ENCODE measurements around the gene ABCC1. TPM values are rescaled to one million over a fixed set of nuclear protein-coding genes. Genes with fewer than 3 reads are reported as not detected.

The ABCC1 gene
- total and polyA plus RNA-seq, 3 donors from 2014 or later = 54.7 to 90.6 (median 88.0) TPM

GRCh38 chr16:16167927-16168326, 218.5 kb downstream of the ABCC1 start:
- intact Hi-C loops (cut with DNase I; ENCODE audit: low total_unique reads) = no loop called here
- no peak for TF ChIP-seq POLR2A (IDR thresholded peaks at IDR 0.05)
- TF ChIP-seq, protein P1, sequence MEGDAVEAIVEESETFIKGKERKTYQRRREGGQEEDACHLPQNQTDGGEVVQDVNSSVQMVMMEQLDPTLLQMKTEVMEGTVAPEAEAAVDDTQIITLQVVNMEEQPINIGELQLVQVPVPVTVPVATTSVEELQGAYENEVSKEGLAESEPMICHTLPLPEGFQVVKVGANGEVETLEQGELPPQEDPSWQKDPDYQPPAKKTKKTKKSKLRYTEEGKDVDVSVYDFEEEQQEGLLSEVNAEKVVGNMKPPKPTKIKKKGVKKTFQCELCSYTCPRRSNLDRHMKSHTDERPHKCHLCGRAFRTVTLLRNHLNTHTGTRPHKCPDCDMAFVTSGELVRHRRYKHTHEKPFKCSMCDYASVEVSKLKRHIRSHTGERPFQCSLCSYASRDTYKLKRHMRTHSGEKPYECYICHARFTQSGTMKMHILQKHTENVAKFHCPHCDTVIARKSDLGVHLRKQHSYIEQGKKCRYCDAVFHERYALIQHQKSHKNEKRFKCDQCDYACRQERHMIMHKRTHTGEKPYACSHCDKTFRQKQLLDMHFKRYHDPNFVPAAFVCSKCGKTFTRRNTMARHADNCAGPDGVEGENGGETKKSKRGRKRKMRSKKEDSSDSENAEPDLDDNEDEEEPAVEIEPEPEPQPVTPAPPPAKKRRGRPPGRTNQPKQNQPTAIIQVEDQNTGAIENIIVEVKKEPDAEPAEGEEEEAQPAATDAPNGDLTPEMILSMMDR (IDR thresholded peaks at IDR 0.05) = no peak
- no peak for DNase-seq
- H3K27me3 ChIP-seq = no peaks in the 10 kb centered on the region
- no peaks in the 10 kb centered on the region for H3K36me3 ChIP-seq (ENCODE audit: low read depth, missing control alignments)
- H3K9me3 ChIP-seq = no peaks in the 10 kb centered on the region
- no peak overlapping the region for H3K4me3 ChIP-seq
- H3K27ac ChIP-seq = no peak overlapping the region
- no peaks in the 10 kb centered on the region for H3K4me1 ChIP-seq
- whole genome bisulfite sequencing, 2 donors = 83 to 94% methylated on average over 11 of the region's 11 CpGs

DNA sequence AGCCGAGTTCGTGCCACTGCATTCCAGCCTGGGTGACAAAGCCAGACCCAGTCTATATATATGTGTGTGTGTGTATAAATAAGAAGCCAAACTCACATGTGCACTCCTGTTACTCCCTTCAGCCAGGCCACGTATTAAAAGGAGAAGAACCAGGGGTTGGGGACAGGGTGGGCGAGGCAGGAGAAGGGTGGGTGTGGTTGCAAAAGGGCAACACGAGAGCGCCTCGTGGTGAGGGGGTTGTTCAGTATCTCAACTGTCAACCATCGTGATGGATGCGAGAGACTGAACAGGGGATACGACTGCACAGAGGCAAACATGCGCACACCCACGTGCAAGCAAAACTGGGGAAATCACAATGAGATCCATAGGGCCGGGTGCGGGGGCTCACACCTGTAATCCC, 219.0 kb downstream of the ABCC1 start:
- no peaks in the 10 kb centered on the region for H3K4me1 ChIP-seq
- no peak overlapping the region for H3K4me3 ChIP-seq
- H3K27me3 ChIP-seq = no peaks in the 10 kb centered on the region
- no peaks in the 10 kb centered on the region for H3K36me3 ChIP-seq (ENCODE audit: low read depth, missing control alignments)
- TF ChIP-seq, protein P1 (IDR thresholded peaks at IDR 0.05) = no peak
- no peak for TF ChIP-seq POLR2A (IDR thresholded peaks at IDR 0.05)
- no peaks in the 10 kb centered on the region for H3K9me3 ChIP-seq
- DNase-seq = no peak
- H3K27ac ChIP-seq = no peak overlapping the region
- intact Hi-C loops (cut with DNase I; ENCODE audit: low total_unique reads) = no loop called here
- 86 to 95% methylated on average over 14 of the region's 14 CpGs for WGBS, 2 donors

DNA sequence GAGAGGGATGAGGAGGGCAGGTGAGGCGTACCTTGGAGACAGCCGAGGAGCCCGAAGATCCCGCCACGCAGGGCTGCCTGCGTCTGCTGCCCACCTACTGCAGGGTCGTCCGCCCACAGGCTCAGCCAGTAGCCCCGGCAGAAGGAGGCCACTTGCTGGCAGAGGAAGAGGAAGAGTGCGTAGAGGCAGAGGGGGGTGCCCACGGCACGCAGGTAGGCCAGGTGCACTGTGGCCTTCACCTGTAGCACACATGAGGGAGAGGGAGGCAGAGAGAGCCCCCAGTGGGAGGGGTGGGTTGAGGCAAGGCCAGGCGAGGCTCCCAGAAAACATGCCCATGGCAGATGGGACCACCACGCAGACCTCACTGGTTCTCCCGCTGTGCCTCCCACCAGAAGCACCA, 220.2 kb downstream of the ABCC1 start:
- no peak for DNase-seq
- WGBS, 2 donors = 91 to 95% methylated on average over 12 to 15 of the region's 15 CpGs
- no peaks in the 10 kb centered on the region for H3K27me3 ChIP-seq

DNA sequence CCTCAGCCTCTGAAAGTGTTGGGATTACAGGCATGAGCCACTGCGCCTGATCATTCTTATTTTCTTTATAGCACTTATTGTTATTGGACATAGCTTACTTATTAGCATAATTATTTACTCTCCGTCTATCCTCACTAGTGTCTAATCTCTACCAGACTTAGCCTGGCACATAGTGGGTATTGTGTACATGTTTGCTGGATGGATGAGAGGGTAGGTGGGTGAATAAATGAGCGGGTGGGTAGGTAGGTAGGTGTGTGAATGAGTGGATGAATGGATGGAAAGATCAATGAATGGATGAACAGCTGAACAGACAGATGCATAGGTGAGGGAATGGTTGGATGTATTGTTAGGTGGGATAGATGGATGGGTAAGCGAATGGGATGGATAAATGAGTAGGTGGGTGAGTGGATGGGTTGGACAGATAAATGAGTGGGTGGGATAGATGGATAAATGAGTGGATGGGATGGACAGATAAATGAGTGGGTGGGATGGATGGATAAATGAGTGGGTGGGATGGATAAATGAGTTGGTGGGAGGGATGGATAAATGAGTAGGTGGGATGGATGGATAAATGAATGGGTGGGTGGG, 222.0 kb downstream of the ABCC1 start:
- intact Hi-C loops (cut with DNase I; ENCODE audit: low total_unique reads) = no loop called here
- Histone ChIP-seq H3K4me3 (no peak overlapping the region), H3K9me3 (no peaks in the 10 kb centered on the region), H3K36me3 (ENCODE audit: low read depth, missing control alignments) (no peaks in the 10 kb centered on the region), H3K27me3 (no peaks in the 10 kb centered on the region), H3K27ac (no peak overlapping the region), H3K4me1 (no peaks in the 10 kb centered on the region)
- TF ChIP-seq, protein P1 (IDR thresholded peaks at IDR 0.05) = no peak
- TF ChIP-seq POLR2A (IDR thresholded peaks at IDR 0.05) = no peak
- WGBS, 2 donors = 91% methylated on average over 4 of the region's 4 CpGs
- no peak for DNase-seq

More for the DNA sequence above, 220.2 kb downstream of the ABCC1 start:
- intact Hi-C loops (cut with DNase I; ENCODE audit: low total_unique reads) = no loop called here
- Histone ChIP-seq H3K9me3 (no peaks in the 10 kb centered on the region), H3K4me3 (no peak overlapping the region), H3K27ac (no peak overlapping the region), H3K36me3 (ENCODE audit: low read depth, missing control alignments) (no peaks in the 10 kb centered on the region), H3K4me1 (no peaks in the 10 kb centered on the region)
- TF ChIP-seq POLR2A (IDR thresholded peaks at IDR 0.05) = no peak
- TF ChIP-seq, protein P1 (IDR thresholded peaks at IDR 0.05) = no peak

DNA sequence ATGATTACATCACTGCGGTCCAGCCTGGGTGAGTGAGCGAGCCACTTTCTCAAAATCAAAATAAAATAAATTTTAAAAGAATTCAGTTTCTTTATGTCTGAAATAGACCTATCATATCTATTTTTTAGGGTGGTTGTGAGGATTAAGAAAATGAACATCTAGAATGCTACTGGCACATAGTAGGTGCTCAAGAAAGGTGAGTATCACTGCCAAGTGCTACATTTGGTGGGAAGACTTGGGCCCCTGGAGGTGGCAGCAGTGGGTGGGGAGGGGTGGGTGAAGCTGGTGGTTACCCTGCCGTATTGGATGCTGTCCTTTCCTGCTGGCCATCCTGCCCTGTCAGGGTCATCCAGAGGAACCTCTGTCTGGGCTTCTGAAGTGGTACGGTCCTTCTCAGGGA, 223.6 kb downstream of the ABCC1 start:
- Histone ChIP-seq H3K36me3 (ENCODE audit: low read depth, missing control alignments) (no peaks in the 10 kb centered on the region), H3K4me1 (no peaks in the 10 kb centered on the region), H3K4me3 (no peak overlapping the region), H3K27me3 (no peaks in the 10 kb centered on the region), H3K9me3 (no peaks in the 10 kb centered on the region), H3K27ac (no peak overlapping the region)
- 84% methylated on average over 4 of the region's 4 CpGs for WGBS, 2 donors
- no peak for DNase-seq
- intact Hi-C loops (cut with DNase I; ENCODE audit: low total_unique reads) = no loop called here
- TF ChIP-seq POLR2A (IDR thresholded peaks at IDR 0.05) = no peak
- TF ChIP-seq, protein P1 (IDR thresholded peaks at IDR 0.05) = no peak
